NCI-H2029 treated with DMSO at 0.1 percent for 48 hours (cell line): Measurements from ENCODE around the gene N4BP2L2.

ENCODE experiments used
- DNase-seq: peaks from one replicate; lab custom pipeline; 2025; lab: John Stamatoyannopoulos, UW

Gene N4BP2L2

DNA sequence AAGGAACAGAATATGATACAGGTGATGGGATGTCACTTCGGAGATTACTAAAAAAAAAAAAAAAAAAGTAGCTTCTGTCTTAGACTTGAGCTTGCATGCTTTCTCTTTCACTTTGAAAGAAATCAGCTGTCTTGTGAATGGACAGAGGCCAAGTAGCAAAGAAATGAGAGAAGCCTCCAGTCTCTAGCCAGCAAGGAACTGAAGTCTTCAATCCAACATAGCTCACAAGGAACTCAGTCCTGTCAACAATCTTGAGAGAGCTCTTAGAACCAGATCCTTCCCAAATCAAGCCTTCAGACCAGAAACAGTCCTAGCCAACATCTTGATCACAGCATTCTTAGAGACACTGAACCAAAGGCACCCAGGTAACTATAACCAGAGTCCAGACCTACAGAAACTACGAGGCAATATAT is 7.7 kb downstream of the N4BP2L2 start:
- DNase-seq, result no peak

DNA sequence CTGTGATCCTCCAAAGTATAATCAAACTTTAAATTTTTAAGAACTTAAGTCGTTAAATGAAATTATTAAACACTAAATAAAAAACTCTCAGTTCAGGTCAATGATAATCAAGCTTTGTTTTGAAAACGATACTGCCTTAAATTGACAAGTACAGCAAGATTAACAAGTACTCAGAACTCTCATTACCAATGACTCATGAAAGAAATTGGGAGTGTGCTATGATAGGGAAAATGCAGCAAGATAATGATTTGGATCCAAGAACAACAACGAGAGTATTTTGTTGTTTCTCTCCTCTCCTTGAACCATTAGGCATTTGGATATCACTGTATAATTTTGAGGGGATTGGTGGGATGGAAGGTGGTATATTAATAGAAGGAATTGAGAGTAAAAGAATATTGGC is 10.2 kb downstream of the N4BP2L2 start:
- DNase-seq, result no peak

DNA sequence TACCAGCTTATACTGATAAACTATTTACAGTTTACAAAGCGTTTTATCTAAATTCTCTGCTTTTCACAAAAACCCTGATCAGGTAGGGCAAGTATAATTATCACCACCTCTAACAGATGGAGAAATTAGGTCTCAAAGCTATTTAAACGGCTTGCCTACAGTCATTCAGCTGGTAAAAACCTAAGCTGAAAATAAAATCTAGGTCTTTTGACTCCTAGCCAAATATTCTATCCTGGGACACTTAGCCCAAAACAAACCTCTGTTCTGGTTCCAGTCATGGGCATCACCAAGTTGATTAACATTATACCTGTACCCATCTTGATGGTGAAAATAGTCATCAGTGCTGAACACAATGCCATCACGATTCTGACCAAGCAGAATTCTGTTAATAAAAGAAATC is 11.4 kb downstream of the N4BP2L2 start:
- no peak for DNase-seq

DNA sequence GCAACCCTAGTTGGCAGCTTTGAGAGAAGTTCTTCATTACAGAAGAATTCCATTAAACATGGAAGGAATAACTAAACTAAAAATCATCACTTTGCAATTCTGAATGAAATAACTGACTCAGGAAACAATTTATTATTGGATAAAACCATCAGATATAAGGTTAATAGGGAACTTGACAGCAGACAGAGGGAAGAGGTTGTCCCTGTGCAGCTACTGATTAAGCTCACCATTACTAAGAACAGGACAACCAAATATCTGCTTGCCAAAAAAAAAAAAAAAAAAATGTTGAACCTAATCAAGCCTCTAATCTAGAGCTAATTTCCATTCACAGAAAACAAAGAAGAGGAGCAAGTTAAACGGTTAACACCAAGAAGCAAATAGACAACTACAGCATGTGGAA is 12.8 kb downstream of the N4BP2L2 start:
- DNase-seq, result no peak

DNA sequence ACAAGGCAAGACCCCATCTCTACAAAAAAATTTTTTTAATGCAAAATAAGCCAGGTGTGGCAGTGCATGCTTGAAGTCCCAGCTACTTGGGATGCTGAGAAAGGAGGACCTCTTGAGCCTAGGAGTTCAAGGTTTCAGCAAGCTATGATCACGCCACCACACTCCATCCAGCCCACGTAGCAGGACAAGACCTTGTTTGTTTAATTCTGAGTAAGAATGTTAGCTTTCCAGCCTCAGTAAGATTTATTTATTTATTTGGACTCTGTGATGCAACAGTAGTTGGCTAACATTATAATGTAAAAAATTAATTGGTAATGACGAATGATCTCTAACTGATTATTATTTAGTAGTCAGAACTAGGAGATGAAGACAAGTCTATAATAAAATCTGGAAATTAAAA is 23.3 kb downstream of the N4BP2L2 start:
- no peak for DNase-seq

DNA sequence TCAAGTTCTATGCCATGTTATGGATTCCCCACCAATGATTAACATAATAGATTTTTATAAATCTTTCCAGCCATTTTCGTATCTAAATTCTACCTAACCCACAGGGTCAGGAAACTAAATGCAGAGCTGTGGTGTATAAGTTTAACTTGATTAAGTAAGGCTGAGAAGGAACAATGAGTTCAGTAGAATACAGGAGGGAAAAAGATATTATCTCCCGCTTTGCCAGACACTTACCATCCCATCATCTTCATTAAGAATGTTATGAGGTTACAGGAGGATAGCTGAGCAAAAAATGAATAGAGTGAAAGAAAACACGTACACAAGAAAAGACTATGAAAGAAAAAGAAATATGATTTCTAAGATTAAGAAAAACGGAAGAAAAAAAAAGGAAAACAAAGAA is 27.1 kb downstream of the N4BP2L2 start:
- no peak for DNase-seq

DNA sequence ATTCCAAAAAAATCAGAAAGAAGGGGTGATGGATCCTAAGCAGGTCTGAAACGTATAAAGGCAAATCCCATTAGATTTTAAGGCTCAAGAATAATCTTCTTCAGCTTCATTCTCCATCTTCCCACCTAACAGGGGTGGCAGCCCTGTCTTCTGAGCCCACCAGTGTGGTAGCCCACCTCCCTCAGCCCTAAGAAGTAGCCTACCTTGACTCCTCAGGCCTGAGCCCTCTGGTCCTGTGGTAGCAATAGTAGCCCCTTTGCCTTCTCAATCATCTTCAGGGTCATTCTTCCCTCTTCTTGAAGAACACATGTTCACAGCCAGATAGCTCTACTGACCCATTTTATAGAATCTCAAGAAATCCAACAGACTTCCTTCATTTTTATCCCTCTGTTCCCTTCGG is 33.7 kb downstream of the N4BP2L2 start:
- DNase-seq, result no peak

DNA sequence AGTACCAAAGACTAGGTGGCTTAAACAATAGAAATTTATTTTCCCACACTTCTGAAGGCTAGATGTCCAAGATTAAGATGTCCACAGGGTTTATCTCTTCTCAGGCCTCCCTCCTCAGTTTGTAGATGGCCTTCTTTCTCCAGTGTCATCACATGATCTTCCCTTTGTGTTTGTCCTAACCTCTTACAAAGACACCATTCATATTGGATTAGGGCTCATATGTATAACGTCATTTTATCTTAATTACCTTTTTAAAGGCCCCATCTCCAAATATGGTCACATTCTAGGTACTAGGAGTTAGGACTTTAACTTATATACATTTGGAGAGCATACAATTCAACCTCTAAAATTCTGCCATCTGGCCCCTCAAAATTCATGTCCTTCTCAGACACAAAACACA is 34.3 kb downstream of the N4BP2L2 start:
- DNase-seq, result no peak

DNA sequence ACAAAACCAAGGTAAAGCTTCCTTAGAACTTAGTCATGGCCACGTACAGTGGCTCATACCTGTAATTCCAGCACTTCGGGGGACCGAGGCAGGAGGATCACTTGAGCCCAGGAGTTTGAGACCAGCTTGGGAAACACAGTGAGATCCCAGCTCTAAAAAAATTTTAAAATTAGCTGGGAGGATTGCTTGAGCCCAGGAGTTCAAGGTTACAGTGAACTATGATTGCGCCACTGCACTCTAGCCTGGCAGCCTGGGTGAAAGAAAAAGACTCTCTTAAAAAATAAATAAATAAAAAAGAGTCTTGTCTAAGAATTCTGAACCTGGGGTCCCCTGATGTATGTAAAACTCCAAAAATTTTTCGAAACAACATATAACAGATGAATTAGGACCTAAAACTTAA is 34.9 kb downstream of the N4BP2L2 start:
- DNase-seq, result no peak

DNA sequence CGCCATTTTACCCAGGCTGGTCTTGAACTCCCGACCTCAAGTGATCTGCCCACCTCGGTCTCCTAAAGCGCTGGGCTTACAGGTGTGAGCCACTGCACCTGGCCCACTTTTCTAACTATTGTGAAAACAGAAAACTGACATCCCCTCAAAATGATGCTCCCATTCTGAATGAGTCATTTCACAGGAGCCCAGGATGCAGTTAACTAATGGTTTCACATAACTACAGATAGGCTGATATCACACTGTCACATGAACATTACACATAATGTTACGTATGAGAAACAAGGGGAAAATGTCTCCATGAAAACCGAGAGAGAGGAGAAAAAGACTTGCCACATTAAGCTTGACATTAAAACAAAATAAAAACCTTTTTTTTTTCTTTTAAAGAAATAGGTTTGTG is 37.5 kb downstream of the N4BP2L2 start:
- DNase-seq, result no peak

DNA sequence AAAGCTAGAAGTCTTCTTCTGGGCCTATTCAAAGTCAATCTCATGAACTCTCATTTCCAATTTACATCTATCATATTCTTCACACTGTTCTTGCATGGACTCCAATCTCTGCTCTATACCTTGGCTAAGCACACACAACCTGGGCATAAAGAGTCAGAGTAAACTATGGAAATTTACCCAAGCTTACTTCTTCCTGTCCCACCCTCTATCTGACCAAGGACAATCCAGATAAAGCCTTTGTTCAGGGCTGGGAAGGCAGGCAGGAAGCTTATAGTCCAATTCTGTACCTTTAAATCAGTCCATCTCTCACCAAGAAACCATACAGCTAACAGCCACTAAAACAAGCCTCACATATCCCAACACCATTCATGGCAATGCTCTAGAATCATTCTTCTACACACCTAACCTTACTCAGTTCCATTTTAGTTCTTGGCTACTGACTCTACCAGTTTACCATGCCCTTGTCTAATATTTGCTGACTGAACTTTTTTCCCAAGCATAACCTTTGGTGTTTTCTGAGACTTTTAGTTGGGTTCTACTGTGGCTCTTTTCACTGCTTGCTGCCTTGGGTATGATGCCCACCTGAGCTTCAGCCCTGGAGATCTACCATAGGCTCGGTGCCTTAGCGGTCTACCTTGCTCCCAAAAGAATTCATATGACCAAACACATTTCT is 38.9 kb downstream of the N4BP2L2 start:
- DNase-seq, result no peak

DNA sequence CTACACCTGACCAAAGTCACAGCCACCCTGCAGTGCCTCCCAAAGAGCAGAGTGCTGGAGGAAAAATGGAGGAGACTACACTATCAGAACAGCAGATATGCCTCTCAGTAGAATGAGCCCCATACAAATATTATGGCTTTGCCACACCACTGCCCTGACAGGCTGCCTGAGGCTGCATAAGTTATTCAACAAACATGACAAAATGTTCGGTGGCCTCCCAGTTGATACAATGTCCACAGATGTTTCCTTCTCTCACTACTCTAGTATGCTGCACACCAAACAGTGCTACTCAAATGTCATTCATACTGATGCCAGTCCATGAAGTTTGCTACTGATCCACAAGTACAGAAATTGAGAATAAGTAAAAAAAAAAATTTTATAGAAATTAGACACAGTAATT is 41.0 kb downstream of the N4BP2L2 start:
- DNase-seq, result no peak

DNA sequence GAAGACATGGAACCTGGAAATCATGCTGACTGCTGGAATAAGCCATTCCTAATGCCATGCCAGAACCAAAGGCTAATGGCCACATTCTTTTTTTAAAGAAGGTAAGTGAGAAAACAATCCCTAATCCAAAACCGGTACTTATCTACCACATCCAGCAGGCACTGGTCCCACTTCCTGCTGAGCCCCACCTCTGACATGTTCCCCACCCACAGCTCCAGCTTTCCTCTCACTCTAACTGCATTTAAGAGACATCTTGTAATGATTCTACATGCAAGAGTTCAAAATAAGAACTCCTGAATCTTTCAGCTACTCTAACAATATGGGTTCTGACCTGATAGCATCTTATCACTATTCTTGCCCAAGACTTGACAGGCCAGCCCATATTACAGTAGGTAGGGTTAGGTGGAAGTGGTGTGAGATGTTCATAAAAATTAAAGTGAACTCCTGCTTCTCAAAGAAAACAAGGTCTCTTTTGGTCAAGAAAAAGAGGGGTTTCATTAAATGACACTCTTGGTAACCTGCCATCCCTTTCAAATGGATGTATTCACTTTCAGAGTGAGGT is 41.9 kb downstream of the N4BP2L2 start:
- DNase-seq, result no peak

DNA sequence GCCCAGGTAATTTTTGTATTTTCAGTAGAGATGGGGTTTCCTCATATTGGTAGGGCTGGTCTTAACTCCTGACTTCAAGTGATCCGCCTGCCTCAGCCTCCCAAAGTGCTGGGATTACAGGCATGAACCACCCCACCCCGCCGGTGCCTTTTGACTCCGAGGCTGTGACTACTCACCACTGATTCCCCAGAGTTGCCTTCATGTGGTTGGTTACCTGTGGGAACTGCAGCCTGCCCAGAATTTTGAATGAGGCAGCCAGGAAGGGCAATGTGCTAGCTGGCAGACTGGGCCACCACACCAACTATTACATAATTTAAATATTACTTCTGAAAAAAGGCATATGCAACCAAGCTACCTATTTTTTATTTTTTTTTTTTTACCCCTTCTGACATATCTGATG is 42.8 kb downstream of the N4BP2L2 start:
- DNase-seq, result no peak

DNA sequence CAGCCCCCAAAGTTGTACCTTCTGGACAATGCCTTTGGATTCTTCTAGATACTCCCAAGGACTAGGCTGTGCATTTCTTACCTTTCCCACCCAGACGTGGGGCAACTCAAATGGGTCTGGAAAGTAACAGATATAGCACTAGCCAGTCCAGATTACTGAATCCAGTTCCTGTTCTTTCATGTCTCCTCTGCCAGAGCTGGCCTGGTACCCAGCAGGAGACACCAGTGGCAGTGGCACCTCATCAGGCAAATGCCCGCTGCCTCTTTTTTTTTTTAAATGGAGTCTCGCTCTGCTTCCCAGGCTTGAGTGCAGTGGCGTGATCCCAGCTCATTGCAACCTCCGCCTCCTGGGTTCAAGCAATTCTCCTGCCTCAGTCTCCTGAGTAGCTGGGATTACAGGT is 43.2 kb downstream of the N4BP2L2 start:
- DNase-seq, result no peak

DNA sequence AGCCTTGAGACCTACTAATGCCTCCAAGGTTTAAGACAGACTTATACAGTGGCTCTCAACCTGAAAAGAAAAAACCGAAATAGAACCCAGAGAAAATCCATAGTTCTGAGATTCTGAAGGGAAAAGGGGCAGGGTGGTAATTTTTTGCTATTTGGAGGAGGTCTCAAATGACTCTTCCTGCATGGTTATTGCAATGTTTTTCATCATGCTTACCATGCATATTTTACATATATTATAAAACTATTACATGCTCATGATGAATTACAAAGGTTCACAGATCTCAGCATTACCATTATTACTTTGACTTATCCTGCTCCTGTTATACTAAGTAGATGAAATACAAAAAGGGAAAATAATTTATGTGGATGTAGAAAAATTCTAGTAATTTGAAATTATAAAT is 47.6 kb downstream of the N4BP2L2 start:
- no peak for DNase-seq

DNA sequence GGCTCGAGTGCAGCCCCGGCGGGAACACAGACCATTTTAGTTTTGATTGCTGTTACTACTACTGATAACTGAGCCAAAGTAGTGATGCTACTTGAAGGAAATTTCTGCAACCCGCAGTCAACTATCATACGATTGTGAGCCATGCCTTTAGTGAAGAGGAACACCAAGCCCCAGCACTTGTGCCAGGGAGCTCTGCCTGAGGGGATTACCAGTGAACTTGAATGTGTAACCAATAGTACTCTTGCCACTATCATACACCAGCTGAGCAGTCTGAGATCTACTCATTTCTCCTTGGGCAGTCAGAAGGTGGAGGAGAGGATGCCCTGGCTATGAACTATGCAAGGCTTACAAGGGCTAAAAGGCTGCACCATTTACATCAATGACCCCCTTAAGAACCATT is 61.7 kb downstream of the N4BP2L2 start:
- no peak for DNase-seq

DNA sequence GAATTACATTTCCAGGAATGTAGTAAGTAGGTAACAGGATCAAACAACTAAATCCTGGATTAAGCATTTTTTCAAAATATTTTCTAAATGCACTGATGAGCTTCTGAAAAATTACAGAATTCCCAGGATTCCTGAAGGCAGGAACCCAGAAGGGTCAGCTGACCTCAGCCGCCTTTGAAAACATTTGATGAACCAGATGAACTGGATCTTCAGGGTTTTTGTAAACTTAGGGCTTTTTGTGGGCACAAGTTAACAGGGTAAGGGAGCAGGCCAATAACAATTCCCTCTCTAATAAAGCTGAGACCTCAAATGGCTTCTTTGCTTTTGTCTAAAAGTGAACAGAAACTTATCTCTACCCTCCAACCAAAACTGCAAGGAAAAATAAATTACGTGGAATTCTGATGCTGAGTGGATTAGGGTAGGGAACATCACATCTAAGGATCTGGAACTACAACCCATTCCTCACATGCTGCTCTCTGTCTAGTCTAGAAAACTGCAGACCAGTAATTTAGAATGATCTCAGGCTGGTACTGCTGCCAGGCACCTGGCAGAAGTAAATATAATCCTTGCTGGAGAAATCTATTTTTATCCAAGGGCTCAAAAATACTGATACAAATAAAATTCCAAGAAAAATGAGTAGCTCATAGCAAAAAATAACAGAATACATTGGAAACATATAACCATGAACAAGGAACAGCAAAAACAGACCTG is 62.4 kb downstream of the N4BP2L2 start:
- no peak for DNase-seq

DNA sequence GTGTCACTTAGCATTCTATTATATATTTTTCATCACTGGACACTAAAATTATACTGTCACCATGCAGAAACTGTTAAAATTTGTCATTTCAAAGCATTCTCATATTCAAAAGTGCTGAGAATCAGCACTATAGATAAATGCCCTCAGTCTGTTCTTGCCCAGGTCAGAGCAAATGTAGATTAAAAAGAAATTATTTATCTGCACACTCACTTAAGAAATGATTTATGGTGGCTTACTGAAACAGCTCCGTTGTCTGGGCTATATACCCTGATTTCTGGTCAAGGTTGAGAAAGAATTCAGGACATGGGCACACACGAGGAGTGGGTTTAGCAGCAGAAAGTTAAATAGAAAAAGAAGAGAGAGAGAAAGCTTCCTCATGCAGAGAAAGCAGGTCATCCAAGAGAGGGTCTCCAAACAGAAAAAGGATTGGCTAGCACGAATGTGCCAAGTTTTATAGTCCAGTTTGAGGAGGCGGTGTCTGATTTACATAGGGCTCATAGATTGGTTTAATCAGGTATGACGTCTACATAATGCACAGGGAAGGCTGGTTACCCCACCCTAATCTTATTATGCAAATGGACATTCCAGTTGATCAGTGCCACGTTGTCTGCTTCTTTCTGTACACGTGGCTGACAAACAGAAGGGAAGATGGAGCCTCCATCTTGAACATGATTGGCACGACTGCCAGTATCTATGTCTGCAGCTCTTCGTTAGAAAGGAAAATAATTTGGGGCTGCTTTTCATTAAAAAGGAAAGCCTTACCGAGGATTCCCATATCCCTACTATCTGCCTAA is 63.4 kb downstream of the N4BP2L2 start:
- DNase-seq, result no peak

DNA sequence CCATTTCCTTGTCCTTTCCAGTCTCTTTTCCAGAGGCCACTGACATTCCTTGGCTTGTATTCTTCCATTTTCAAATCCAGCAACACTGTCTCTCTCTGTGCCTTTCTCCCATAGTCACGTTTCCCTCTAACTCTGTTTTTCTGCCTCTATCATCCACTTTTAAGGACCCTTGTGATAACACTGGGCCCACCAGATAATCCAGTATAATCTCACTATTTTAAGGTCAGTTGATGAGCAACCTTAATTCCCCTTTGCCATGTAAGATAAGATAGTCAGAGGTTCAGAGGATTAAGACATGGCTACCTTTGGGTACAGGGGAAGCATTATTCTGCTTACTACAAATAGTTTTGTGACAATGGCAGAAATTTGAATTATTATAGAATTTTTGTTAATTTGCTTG is 64.9 kb downstream of the N4BP2L2 start:
- no peak for DNase-seq

DNA sequence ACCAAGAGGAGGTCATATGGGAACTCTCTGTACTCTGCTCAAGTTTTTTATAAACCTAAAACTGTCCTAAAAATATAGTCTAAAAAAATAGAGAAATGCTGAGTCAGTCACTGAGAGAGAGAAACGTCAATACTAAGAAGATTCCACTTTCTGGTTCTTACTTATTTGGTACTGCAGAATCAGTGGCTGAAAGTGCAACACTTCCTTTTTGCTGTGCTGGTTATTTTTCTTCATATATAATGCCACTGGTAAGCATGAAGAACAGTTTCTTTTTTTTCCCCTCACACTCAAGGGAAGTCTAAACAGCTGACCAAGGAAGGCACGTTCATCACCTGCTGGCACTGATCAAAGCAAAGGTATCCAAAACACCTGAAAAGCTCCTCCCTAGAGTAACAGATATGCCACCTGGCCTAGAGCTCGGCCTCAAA is 66.4 kb downstream of the N4BP2L2 start:
- DNase-seq, result no peak

DNA sequence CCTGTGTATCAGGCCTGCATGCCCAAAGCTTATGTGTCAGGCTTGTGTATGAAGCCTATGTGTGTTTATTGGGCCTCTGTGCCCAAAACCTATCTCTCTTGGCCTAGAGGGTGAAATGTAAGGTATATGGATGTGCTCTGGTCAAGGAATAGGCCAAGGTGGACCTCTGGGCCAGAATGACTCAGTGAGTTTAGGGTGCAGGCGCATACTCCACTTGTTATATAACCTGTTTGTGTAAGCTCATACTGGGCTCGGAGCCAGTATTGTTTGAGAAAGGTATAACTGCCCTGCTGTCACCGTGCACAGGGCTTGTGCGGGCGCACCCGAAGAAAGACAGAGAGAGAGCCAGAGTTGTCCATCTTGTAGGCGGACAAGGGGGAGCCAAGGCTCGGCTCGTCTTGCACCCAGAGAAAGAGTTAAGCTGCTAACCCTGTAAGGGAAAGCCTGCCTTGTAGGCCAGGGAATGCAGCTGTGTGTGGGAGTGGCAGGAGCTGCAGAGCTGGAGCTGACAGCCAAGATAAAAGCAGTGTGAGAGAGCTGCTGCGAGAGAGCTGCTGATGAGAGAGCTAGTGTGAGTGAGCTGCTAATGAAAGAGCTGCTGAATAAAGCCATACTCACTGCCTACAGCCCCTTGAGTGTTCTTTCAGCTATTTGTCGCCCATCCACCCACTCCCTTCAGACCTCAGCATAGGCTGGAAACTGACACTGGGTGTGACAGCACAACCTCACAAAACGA is 67.2 kb downstream of the N4BP2L2 start:
- DNase-seq, result no peak
